Peyer's patch (tissue), 4 donors: ENCODE results near the gene PASD1.

Experiments
- CTCF ChIP-seq, 6 experiments: fragments of 450-650 bp in 4 of 6; fragments of 200-600 bp in 2 of 6; sonication (generic) in 1 of 6; IDR thresholded peaks; one replicate each; pipeline ENCODE4 v1.5.1; 2017 to 2019; ENCODE audit warnings: antibody characterized with exemption in 6 of 6, mild to moderate bottlenecking in 3 of 6, moderate library complexity in 1 of 6
- POLR2A ChIP-seq, 2 donors: fragments of 450-650 bp; IDR thresholded peaks; one replicate each; pipeline ENCODE4 v1.5.1; 2017; ENCODE audit warnings: antibody characterized with exemption in 2 of 2, mild to moderate bottlenecking in 2 of 2, moderate library complexity in 2 of 2

- TF ChIP-seq POLR2A (IDR thresholded peaks at IDR 0.05), result no peak
- TF ChIP-seq CTCF (IDR thresholded peaks at IDR 0.05), result no peak
Measured at GRCh38 chrX:151609222-151609621, 45.7 kb downstream of the PASD1 start.
